Measurements from ENCODE around the gene NPIPA1. TPM values are rescaled to one million over a fixed set of nuclear protein-coding genes. Genes with fewer than 3 reads are reported as not detected.

Gene NPIPA1
- total RNA-seq = 44.2 and 60.3 TPM in 2 replicates

GRCh38 chr16:14937143-14937542 lies at the start of gene NPIPA1:
Gene NPIPA1 (plus strand): TSS chr16:14937443. CDS start chr16:14937443, 0 bp downstream.

DNA sequence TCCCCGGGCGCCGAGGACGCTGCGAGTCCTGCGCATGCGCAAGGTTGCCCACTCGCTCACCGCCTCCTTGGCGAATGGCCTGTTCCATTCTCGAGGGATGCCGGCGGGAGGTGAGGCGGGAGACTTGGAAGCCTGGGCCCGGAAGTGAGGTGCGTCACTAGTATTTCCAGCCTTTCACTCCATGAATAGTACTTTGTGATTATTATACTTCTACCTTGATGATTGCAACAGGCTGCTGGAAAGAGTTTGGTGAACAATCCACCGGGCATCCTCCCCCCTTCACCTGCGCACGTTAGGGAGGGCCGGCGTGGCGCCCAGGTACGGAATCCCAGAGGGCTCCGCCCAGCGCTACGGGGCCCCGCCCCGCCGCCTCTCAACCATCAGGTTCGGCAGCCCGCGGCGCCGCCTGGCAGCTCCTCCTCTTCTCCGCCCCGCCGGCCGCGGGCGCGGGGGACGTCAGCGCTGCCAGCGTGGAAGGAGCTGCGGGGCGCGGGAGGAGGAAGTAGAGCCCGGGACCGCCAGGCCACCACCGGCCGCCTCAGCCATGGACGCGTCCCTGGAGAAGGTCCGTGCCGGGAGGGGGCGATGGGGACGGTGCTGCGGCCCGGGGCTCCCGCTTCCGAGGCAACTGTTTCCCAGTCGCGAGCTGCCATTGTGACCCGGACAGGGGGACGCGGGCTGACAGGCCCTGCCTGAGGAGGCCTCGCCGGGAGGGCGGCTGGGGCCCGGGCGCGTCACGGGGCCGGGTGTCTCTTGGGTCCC lies 37.6 kb downstream of the NPIPA1 start, which contains the start of gene PDXDC1:
Gene PDXDC1 (plus strand): TSS at position 371 of the 762 bp plus-strand sequence. CDS start 174 bp downstream, at position 545.

Small RNA genes lying within 50 kb of the gene (small RNA-seq; reads per million reads assigned to genes)
- gene AC138932.4 (not detected), gene MIR3180-1 (not detected), gene MIR3670-1 (not detected), gene MIR6511A1 (not detected), gene MIR6770-1 (not detected), gene RF00019 (not detected)

Other genes starting within 250 kb of the NPIPA1 start
- not detected in 2 replicates for gene PLA2G10, start 243.1 kb upstream of the NPIPA1 start, total RNA-seq
- gene NPIPA3, start 234.0 kb upstream of the NPIPA1 start, total RNA-seq = 0.22 and 0.52 TPM in 2 replicates
- 0.22 and 0.52 TPM in 2 replicates for gene NPIPA2, start 194.9 kb upstream of the NPIPA1 start, total RNA-seq
- gene NOMO1, start 103.7 kb upstream of the NPIPA1 start, total RNA-seq = 113 and 206 TPM in 2 replicates
- 87.7 and 97.6 TPM in 2 replicates for gene PDXDC1, start 37.6 kb downstream of the NPIPA1 start, total RNA-seq
- gene NTAN1, start 118.6 kb downstream of the NPIPA1 start, total RNA-seq = 78.7 and 82.4 TPM in 2 replicates
- gene RRN3, start 156.8 kb downstream of the NPIPA1 start, total RNA-seq = 29.0 and 47.8 TPM in 2 replicates